Mesenteric fat pad (tissue), 1 donor: ENCODE measurements around the gene TMED1. TPM values are rescaled to one million over a fixed set of nuclear protein-coding genes. Genes with fewer than 3 reads are reported as not detected.
"Not testable (repeated sequence)": the region's sequence is repeated elsewhere in the genome, so short reads cannot be mapped to it uniquely, and the experiment has no call there.

ENCODE experiments used
- DNase-seq: peaks from one replicate; pipeline ENCODE4 v3.0.0-alpha.2; 2020; ENCODE audit warnings: low spot score
- total RNA-seq: library from RNA; stranded (reverse); fragmentation: NEBNext Ultra II Directional; extraction: Animal tissue kit (Norgen Biotek cat#: 25700); gene quantifications from one replicate; pipeline ENCODE4 v1.2.1, GENCODE V29; 2021
- donor health status: DM: yes; HTN: yes; CAD: no.

The TMED1 gene
- total RNA-seq, 1 donor from 2014 or later: 24.9 TPM

DNA sequence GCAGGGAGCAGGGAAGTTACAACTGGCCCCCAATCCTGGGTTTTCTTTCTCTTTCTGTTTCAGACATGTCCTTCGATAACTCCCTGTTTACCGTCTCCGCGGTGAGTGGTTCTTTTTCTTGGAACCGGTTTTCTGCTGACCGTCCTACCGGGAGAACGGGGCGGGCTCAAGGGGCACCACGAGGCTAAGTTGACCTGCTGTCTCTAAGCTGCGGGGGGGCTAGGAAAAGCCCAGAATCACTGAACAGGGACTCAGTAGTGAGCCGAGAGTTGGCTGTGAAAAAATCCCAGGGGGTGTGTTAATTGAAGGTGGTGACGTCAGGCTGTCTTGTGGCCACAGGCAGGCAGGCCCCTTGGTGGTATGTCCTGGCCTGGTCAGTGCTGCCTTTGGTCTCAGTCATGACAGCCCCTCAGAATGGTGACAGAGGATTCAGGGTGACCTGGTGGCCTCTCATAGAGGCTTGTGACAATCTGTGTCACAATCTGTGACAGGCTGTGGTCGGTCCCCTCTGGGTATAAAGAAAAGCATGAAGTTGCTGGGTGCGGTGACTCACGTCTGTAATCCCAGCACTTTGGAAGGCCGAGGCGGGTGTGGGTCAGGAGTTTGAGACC, 27.2 kb upstream of the TMED1 start:
- DNase-seq: no peak

DNA sequence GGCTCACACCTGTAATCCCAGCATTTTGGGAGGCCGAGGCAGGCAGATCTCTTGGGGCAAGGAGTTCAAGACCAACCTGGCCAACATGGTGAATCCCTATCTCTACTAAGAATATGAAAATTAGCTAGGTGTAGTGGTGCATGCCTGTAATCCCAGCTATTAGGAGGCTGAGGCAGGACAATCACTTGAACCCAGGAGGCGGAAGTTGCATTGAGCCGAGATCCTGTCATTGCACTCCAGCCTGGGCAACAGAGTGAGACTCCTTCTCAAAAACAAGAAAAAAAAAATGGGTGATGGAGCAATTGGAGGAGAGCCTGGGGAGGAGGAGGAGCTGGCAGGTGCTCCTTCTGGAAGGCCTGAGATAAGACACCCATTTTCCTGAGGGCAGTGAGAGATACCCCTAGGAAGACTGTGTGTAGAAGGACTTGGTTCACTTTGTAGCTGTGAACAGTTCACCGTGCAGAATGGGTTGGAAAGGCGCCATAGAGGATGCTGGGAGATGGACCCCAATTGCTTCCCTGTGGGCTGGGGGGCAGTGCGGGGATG, 26.6 kb upstream of the TMED1 start:
- DNase-seq: no peak

DNA sequence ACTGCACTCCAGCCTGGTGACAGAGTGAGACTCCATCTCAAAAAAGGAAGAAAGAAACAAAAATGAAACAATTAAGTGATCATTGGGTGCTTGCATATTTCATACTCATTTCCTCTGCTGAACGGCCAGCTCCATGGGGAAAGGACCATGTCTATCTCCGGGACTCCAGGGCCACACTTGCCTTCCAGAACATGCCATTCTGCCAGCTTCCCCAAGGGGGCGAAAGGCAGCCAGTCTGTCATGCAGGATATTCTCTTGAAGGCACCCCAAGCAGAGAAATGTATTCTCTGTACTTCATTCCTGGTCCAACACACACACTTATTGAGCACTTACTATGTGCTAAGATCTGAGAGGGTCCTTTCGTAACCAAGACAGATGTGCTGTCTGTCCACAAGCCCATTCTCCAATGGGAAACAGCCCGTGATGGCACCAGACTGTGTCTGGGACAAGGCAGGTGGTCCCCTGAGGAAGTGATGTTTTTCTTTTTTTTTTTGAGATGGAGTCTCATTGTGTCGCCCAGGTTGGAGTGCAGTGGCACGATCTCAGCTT, 25.2 kb upstream of the TMED1 start:
- no peak for DNase-seq

DNA sequence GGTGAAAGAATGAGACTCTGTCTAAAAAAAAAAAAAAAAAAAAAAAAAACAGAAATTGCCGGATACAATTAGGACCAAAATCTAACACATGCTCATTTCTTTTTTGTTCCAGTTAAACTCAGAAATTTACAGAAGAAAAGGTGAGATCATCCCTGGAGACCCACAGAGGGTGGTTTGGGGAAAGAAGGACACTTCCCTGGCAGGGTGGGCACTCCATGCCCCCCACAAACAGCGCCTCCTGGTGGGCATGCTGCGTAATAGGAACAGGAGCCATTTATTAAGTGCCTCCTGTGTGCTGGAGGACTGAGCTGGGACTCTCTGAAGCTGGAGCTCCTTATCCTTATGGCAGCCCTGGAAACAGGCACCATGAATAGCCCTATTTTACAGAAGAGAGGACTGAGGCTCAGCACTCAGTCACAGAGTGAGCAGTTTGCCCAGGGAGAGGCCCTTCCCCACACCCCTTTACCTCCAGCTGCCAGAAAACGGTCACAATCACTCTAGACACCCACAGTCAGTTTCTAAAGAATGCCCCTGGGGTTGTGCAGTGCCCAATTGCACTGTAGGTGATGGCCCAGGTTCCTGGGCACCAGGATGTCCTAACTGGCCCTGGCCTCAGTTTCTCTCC, 22.3 kb upstream of the TMED1 start:
- DNase-seq: no peak

DNA sequence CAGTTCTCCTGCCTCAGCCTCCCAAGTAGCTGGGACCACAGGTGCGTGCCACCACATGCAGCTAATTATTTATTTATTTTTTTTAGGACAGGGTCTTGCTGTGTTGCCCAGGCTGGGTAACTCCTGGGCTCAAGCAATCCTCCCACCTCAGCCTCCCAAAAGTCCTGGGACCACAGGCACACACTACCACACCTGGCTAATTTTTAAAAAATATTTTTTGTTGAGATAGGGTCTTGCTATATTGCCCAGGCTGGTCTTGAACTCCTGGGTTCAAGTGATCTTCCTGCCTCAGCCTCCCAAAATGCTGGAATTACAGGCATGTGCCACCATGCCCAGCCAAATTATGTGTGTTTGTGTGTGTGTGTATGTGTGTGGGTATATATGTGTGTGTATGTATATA, 20.9 kb upstream of the TMED1 start:
- DNase-seq: not testable (repeated sequence)

DNA sequence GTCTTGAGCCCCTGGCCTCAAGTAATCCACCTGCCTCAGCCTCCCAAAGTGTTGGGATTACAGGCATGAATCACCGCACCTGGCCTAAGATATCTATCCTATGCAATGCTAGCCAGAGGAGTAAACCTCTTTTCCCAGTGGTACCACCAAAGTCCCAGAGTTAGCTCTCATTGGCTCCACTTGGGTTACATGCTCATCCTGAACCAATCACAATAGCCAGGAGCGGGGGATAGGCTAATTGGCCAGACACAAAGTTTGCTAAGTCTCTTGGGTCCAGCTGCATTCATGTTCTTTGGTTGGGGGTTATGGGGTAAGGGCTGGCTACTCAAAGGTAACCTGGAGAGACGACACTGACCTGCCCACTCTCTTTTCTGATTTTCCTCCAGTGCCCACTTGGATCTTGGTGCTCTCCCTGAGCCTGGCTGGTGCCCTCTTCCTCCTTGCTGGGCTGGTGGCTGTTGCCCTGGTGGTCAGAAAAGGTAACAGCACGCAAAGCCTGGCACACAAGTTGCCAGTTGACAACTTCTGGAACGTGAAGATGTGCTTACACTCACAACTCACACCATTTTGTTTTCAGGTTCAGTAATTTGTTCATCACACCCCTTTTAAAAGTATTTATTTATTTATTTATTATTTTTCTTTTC, 20.0 kb upstream of the TMED1 start:
- DNase-seq: no peak

DNA sequence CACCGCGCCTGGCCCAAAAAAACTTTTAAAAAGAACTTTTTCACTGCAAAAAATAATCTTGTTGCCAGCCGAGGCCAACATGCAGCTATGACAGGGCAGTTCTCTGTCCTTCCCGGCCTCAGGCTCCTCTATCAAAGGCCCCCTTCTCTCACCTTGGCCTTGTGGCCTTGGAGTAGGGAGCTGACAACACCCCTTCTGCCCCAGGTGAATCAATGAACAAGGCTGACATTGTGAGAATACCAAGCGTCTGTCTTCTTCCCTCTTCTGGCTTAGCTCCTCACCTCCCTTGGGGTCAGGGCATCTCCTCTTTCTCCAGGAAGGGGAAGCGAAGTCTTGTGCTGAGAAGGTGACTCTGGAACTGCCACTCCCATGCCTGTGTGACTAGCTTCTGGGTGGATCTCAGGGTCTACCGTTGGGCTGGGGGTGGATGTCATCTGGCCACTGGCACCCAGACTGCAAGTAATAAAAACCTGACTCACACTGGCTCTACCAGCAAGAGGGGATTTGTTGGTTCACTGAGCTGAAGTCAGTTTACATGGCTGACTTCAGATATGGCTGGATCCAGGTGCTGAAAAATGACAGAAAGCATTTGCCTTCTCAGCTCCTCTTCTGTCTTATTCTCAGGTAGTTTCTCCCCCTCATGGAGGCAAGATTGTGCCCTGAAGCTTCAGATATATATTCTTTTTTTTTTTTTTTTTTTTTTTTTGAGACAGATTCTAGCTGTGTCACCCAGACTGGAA, 18.5 kb upstream of the TMED1 start:
- no peak for DNase-seq

DNA sequence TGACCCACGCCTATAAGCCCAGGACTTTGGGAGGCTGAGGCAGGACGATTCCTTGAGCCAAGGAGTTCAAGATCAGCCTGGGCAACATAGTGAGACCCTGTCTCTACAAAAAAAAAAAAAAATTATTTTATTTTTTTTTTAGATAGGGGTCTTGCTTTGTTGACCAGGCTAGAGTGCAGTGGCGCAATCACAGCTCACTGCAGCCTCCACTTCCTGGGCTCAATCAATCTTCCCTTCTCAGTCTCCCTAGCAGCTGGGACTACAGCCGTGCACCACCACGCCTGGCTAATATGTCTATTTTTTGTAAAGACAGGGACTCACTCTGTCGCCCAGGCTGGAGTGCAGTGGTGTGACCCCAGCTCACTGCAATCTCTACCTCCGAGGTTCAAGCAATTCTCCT, 16.9 kb upstream of the TMED1 start:
- no peak for DNase-seq

DNA sequence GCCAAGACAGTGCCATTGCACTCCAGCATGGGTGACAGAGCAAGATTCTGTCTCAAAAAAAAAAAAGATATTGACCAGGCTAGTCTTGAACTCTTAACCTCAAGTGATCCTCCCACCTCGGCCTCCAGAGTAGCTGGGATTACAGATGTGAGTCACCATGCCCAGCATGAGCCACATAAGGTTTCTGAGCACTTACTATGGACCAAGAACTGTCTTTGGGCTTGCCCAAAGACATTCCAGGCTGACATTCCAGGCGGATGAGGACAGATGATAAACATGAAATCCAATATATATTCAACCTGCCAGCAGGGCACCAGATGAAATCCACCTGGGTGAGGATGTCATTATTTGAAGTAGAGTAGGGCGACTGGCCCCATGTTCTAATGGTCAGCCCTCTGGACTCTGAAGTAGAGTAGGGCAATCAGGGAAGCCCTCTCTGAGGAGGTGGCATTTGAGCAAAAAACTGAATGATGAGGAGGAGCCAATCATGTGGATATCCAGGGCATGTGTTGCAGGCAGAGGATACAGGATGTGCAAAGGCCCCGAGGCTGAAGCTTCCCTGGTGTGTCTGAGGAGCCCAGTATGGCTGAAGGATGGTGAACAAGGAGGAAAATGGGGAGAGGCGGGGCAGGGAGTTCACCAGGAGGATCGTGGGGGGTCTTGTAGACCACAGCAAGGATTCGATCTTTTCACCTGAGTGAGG, 16.2 kb upstream of the TMED1 start:
- DNase-seq: no peak

DNA sequence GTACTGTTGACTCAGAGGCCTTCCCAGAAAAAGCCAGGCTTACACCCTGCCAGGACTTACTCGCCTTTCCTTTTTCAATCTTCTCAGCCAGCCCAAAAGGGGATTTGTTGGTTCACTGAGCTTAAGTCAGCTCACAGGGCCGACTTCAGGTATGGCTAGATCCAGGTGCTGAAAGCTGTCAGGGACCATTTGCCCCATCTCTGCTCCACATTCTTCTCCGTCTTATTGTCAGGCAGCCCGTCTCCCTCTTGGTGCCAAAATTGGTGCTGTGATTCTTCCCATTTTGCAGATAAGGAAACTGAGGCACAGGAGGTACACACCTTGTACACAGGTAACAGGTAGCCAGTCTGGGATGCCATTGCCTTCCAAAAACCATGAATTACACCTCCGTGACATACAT, 14.6 kb upstream of the TMED1 start:
- DNase-seq: no peak

DNA sequence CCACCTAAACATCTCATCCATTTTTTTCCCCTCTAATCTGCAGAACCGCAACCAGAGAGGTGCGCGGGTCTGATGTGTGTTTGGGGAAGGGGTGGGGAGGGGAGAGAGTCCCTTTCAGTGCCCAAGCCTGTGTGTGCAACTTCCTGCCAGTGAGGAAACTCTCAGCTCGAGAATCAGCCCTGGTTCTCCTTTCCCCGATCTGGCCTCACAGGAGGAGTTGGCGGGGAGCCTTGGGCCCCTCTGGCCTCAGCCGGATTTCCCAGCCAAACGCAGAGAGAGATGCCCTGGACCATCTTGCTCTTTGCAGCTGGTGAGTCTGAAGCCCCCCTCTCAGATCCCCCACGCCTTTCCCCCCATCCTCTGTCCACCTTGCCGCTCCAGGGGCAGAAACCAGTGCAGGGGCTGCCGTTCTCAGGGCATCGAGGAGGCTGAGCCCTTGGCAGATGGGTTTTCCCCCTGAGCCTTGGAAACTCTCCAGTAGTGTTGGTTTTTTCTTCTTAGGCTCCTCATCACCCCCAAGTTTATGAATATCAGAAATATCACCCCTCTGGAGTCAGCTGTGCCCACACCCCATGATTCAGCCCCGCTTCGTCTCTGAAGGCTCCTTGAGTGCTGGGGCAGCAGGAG, 12.3 kb upstream of the TMED1 start, which contains the start of gene C19orf38:
Gene C19orf38, plus strand, starts transcription at position 186 of the 627 bp plus-strand sequence. Its CDS starts 94 bp downstream, at position 280.
- no peak for DNase-seq

DNA sequence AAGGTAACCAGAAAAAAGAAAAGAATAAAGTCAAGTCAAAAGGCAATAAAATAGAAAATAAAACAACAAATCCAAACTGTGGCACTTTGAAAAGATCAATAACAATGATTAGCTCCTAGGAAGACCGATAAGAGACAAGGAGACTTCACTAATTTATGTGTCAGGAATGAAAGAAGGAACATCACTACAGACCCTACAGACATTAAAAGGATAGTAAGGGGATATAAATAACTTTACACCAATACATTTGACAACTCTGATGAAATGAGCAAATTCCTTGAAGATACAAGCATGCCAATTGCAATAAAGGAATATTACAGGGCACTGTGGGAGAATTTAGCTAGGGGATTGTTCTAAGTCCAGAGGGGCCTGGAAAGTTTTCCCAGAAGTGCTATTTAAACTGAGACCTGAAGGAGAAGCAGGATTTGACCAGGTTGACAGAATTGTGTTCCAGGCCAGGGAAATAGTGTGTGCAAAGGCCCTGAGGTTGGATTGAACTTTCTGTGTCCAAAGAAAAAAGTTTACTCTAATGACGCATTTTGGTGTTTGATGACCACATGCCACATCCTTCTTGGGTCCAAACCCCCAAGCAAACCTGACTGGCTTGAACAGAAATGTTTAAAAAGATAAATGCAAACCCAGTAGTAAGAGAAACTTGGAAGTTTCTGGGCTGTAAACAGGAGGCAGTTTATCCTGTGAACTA, 10.6 kb upstream of the TMED1 start:
- no peak for DNase-seq

DNA sequence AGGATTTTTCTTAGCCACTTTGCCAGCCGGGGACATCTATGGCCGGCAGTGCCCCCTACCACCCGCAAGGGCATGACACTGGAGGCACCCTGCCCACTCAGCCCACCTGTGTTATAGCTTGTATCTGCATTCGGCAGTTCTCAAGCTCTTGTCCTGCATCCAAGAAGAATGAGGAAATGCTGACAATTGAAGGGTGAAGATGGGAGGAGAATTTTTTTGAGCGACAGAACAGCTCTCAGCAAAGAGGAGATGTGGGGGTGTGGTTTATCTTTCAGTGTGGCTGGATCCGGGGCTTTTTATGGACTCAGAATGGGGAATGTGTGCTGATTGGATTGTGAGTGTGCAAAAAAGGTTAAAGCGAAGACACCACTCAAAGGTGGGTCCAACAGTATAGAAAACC, 6.8 kb upstream of the TMED1 start:
- DNase-seq: no peak

DNA sequence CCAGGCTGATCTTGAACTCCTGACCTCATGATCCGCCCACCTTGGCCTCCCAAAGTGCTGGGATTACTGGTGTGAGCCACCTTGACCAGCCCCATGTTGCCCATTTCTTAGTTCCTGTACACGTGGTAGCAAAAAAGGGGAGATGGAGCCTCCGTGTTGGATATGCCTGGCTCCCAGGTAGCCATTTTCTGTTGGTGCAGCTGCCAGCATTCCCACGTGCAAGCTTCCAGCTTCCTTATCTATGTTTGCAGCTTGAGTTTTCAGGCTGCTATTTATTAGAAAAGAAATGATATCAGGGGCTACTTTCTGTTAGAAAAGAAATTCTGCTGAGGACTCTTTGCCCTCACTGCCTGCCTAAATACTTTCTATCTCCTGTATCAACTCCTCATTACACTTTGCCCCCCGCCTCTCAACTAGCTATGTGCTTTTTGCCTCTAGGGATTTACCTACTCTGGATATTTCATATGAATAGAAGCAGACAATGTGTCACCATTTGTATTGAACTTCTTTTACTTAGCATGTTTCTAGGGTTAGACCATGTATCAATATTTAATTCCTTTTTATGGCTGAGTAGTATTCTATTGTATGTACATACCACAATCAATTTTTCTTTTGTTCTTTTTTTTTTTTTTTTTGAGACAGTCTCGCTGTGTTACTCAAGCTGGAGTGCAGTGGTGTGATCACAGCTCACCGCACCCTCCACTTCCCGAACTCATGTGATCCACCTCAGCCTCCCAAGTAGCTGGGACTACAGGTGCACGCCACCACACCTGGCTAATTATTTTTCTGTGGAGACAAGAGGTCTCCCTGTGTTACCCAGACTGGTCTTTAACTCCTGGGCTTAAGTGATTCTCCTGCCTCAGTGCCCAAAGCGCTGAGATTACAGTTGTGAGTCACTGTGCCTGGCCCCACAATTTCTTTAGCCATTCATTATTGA, 3.4 kb upstream of the TMED1 start:
- no peak for DNase-seq

DNA sequence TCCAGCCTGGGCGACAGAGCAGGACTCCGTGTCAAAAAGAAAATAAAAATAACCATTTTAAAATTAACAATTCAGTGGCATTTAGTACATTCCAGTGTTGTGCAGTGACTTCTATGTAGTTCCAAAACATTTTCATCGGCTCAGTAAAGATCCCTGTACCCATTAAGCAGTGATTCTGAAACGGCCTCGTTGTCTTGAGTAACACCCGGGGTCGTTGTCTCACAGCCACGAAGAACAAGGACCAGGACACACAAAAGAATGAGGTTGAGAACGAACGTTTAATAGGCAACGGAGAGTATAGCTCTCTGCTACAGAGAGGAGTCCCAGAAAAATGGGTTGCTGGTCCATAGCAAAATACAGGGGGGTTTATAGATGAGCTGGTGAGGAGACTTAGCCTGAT, 2.4 kb upstream of the TMED1 start:
- no peak for DNase-seq

DNA sequence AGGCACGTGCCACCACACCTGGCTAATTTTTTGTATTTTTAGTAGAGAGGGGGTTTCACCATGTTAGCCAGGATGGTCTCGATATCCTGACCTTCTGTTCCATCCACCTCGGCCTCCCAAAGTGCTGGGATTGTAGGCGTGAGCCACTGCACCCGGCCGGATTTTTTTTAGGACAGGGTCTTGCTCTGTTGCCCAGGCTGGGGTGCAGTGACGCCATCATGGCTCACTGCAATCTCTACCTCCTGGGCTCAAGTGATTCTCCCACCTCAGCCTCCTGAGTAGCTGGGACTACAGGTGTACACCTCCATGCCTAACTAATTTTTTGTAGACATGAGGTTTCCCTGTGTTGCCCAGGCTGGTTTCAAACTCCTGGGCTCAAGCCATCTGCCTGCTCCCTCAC, 1.6 kb upstream of the TMED1 start:
- not testable (repeated sequence) for DNase-seq

DNA sequence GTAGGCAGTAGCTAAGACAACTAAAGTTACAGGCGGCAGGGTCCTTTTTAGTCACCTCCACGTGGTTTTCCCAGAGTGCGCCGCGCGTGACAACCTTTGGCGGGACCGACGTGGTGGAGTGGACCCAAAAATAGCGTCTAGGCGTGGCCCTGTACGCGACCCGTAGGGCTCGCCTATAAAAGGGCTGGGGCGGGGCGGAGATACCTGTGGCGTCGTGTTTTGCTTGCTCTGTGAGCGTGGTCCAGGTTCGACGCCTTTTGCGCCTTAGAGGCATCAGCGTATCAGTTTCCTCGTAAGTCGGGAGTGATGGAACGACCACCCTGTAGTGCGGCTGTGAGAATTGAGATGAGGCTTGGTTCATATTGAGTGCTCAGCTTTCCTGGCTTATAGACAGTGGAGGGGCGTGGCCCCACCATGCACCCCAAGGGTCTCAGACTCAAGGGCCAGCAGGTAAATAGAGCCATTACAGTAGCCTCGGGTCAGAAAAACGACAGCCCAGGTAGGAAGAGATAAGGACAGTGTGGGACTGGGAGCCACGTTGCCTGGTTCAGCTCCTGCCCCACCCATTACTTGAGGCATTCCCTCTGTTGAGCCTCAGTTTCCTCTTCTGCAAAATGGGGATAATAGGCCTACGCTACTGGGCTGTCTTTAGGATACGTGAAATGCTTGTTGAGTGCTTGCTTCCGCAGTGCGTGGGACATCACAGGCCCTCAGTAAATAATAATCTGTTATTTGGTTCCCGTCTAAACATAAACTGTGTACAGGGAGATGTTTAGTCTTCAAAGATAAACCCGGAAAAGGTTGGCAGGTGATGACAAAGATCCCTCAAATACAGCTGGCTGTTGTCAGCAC, 693 bp upstream of the TMED1 start:
- no peak for DNase-seq
